Activated CD4-positive, alpha-beta T cell treated with anti-CD3 and anti-CD28 coated beads, Interleukin-2, amount 10 ng/mL, durations not matched to agents 24 days and 14 days (primary cell): ENCODE measurements around the gene MAPK8IP2. TPM values are rescaled to one million over a fixed set of nuclear protein-coding genes. Genes with fewer than 3 reads are reported as not detected.
A peak's percentile ranks its signal among the peaks of the same experiment; 100 is the strongest.

ENCODE experiments used
- DNase-seq: peaks from one replicate; pipeline ENCODE4 v3.0.0; 2022
- H3K27ac Mint-ChIP-seq: one replicate; pipeline ENCODE4 v1.8.0; 2022; ENCODE audit warnings: mild to moderate bottlenecking, mixed read lengths
- H3K27me3 Mint-ChIP-seq: one replicate; pipeline ENCODE4 v1.8.0; 2022; ENCODE audit warnings: mixed read lengths
- H3K36me3 Mint-ChIP-seq: one replicate; pipeline ENCODE4 v1.8.0; 2022; ENCODE audit warnings: low read depth, mild to moderate bottlenecking, mixed read lengths
- H3K4me1 Mint-ChIP-seq: one replicate; pipeline ENCODE4 v1.8.0; 2021; ENCODE audit warnings: mixed read lengths
- H3K4me3 Mint-ChIP-seq: one replicate; pipeline ENCODE4 v1.8.0; 2022; ENCODE audit warnings: mild to moderate bottlenecking, moderate library complexity, mixed read lengths
- H3K9me3 Mint-ChIP-seq: one replicate; pipeline ENCODE4 v1.8.0; 2021; ENCODE audit warnings: mixed read lengths
- intact Hi-C: fragments of 100-400 bp; cut with micrococcal nuclease; formaldehyde crosslinking; loops from one replicate; pipeline ENCODE4 v1.15.1; 2023
- total RNA-seq: library from RNA; stranded (reverse); gene quantifications from 2 replicates; pipeline ENCODE4 v1.2.3, GENCODE V29; 2022

The MAPK8IP2 gene
- 0.19 TPM in 2 replicates for total RNA-seq

- no peak within 1 kb of the TSS for H3K27ac Mint-ChIP-seq
- DNase-seq, result peak; percentile 73
- peak within 1 kb of the TSS; percentile 75 for H3K4me3 Mint-ChIP-seq
- H3K9me3 Mint-ChIP-seq, result no peaks in the 10 kb centered on the region
- intact Hi-C loops, result no loop called here
- H3K4me1 Mint-ChIP-seq, result peaks cover 11% of the 10 kb centered on the region
- peaks cover 6% of the 10 kb centered on the region for H3K36me3 Mint-ChIP-seq
- H3K27me3 Mint-ChIP-seq, result peaks cover 43% of the 10 kb centered on the region
These were observed at the start of gene MAPK8IP2 for GRCh38 chr22:50600538-50600937. MAPK8IP2 (plus strand) TSS chr22:50600793; CDS start chr22:50600819, 26 bp downstream.

- H3K4me1 Mint-ChIP-seq, result peaks cover 13% of the 10 kb centered on the region
- intact Hi-C loops, result no loop called here
- DNase-seq, result no peak
- no peaks in the 10 kb centered on the region for H3K27me3 Mint-ChIP-seq
- H3K9me3 Mint-ChIP-seq, result no peaks in the 10 kb centered on the region
- no peak overlapping the region for H3K4me3 Mint-ChIP-seq
- no peak overlapping the region for H3K27ac Mint-ChIP-seq
- H3K36me3 Mint-ChIP-seq, result peaks cover 4% of the 10 kb centered on the region
These were observed 49.3 kb upstream of the MAPK8IP2 start for GRCh38 chr22:50551160-50551752.

GRCh38 chr22:50553310-50553709, 47.3 kb upstream of the MAPK8IP2 start:
- no peaks in the 10 kb centered on the region for H3K9me3 Mint-ChIP-seq
- H3K4me1 Mint-ChIP-seq, result peaks cover 8% of the 10 kb centered on the region
- no peaks in the 10 kb centered on the region for H3K27me3 Mint-ChIP-seq
- H3K36me3 Mint-ChIP-seq, result peaks cover 4% of the 10 kb centered on the region
- no peak overlapping the region for H3K4me3 Mint-ChIP-seq
- no peak overlapping the region for H3K27ac Mint-ChIP-seq
- intact Hi-C loops, result no loop called here
- DNase-seq, result no peak

- Mint-ChIP-seq H3K4me3 (no peak overlapping the region), H3K27ac (no peak overlapping the region), H3K27me3 (peaks cover 2% of the 10 kb centered on the region), H3K9me3 (no peaks in the 10 kb centered on the region), H3K36me3 (no peaks in the 10 kb centered on the region), H3K4me1 (peaks cover 8% of the 10 kb centered on the region)
- intact Hi-C loops, result no loop called here
- DNase-seq, result no peak
These were observed 43.9 kb upstream of the MAPK8IP2 start for GRCh38 chr22:50556703-50557102.

DNA sequence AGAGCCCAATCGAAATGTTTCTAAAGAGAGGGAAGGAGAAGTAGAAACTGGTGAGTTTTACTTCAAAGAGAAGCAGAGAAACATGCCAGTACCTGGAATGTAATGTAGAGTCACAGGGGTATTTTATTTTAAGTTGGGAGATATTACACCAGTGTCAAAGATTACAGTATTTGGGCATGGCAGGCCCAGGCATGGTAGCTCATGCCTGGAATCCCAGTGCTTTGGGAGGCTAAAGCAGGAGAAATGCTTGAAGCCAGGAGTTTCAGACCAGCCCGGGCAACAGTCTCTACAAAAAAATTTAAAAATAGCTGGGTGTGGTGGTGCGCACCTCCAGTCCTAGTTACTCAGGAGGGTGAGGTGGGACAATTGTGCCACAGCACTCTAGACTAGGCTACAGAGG, 40.6 kb upstream of the MAPK8IP2 start:
- Mint-ChIP-seq H3K4me1 (peaks cover 21% of the 10 kb centered on the region), H3K4me3 (no peak overlapping the region), H3K36me3 (no peaks in the 10 kb centered on the region), H3K27ac (no peak overlapping the region), H3K9me3 (no peaks in the 10 kb centered on the region), H3K27me3 (peaks cover 14% of the 10 kb centered on the region)
- DNase-seq, result no peak
- intact Hi-C loops, result no loop called here

DNA sequence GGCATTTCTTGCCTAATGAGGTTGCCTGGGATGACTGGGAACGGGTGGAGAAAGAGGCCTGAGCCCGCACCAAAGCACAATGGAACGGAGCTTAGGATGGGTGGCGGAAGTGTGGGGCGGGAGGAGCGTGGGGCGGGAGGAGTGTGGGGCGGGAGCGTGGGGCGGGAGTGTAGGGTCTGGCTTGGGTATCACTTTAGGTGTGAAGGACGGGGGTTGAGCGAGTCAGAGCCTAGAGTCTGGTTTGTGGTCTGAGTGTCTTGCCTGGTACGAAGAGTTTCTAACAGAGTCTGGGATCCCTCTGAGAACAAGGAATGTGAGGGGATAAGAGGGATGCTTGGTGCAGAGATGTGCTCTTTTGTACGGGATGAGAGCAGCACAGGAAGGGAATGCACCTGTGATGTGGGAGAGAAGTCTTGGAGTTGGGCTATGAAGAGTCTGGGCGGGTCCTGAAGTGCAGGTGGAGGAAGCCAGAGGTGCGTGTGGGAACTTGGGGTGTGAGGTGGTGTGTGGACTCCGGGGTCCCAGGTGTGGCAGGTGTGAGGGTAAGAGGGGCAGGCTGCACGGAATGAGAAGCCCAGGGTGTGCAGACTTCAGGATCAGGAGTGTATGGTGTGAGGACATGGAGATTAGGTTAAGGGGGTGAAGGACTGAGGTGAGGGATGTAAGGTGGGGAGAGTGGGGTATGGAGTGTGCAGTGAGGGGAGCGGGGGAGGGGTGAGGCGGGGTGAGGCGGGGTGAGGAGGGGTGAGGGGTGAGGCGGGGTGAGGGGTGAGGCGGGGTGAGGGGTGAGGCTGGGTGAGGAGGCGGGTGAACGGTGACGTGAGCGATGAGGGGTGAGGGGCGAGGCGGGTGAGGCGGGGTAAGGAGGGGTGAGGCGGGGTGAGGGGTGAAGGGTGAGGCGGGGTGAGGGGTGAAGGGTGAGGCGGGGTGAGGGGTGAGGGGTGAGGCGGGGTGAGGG, 38.9 kb upstream of the MAPK8IP2 start:
- Mint-ChIP-seq H3K9me3 (no peaks in the 10 kb centered on the region), H3K4me3 (peak overlapping the region; percentile 72), H3K27me3 (peaks cover 14% of the 10 kb centered on the region), H3K27ac (peak overlapping the region; percentile 67), H3K4me1 (peaks cover 21% of the 10 kb centered on the region), H3K36me3 (no peaks in the 10 kb centered on the region)
- intact Hi-C loops, result loop anchor here (2.0 kb wide), 2 partner anchors 23 to 31 kb away; partner anchors contain the start of gene TYMP
- DNase-seq, result no peak

DNA sequence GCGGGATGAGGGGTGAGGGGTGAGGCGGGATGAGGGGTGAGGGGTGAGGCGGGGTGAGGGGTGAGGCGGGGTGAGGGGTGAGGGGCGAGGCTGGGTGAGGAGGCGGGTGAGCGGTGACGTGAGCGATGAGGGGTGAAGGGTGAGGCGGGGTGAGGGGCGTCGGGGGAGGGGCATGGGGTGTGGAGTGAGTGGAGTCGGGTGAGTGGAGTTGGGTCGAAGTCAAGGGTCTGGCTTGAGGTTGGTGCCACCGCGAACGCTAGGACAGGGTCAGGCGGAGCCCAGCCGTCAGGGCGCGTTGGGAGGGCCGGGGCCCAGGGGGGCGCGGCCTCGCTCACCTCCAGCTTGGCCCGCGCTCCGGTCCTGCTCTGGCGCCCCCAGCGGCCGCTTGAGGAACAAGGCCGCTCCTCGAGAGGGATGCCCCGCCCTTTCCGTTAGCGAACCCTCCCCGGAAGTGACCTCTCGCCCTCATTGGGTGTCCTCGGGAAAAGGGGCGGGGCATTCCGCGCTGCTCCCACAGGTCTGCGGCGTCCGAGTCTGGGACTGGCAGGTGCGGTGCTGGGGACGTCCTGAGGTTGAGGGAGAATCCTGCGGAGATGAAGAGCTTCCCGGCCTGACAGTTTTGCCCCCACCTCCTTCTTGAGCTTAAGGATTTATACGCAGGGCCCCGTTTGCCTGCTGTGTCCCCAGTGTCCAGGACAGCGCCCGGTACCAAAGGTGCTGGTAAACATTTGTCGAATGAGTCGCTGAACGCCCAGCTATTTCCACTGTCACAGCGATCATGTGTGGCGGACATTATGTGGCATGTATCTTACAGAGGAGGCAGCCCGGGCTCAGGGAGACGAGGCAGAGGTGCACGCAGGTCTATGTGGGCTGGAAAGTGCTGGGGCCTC, 37.8 kb upstream of the MAPK8IP2 start, which contains the start of gene SYCE3:
TSS of gene SYCE3 (minus strand) at position 397 of the 890 bp plus-strand sequence. CDS start 6,514 bp downstream, outside the sequence.
- Mint-ChIP-seq H3K27ac (peak within 1 kb of the TSS; percentile 85), H3K9me3 (no peaks in the 10 kb centered on the region), H3K4me3 (peak within 1 kb of the TSS; percentile 94), H3K27me3 (peaks cover 14% of the 10 kb centered on the region), H3K4me1 (peaks cover 21% of the 10 kb centered on the region), H3K36me3 (peaks cover 1% of the 10 kb centered on the region)
- peak; percentile 100 for DNase-seq
- intact Hi-C loops, result loop anchor here (1.0 to 2.0 kb wide), 4 partner anchors 20 to 36 kb away; partner anchors contain the start of genes CHKB and TYMP

DNA sequence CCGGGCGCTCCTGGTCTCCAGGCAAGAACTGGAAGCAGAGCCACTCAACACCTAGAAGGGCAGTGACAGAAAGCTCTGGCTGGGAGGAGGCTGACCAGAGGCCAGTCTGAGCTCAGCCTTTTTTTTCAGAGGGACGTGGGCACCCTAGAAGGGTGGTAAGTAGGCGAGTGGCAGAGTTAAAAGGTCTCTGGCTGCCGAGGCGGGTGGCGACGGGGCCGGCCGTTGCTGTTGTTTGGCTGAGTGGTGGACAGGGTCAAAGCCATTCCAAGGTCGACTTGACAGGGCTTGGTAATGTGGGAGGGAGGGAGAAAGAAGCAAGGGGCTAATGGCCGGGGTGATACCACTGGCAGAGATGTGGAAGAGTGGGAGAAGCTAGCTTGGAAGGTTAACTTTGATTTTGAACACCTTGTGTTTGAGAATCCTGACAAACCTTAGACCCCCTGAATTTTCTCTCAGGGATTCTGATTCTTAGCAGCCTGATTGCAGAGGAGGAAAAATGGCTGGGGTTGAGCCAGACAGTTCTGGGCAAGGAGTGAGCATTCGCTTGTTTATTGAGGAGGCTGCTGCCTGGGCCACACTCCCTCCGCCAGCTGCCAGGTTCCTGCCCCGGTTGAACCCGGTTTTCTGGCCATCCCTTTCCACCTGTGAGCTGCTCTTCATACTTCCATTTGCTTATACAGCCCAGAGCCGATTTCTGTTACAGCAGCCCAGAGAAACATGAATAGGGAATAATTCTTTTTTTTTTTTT, 37.0 kb upstream of the MAPK8IP2 start:
- Mint-ChIP-seq H3K9me3 (no peaks in the 10 kb centered on the region), H3K27ac (peak overlapping the region; percentile 85), H3K4me3 (peak overlapping the region; percentile 94), H3K4me1 (peaks cover 21% of the 10 kb centered on the region), H3K27me3 (peaks cover 14% of the 10 kb centered on the region), H3K36me3 (peaks cover 5% of the 10 kb centered on the region)
- DNase-seq, result no peak
- intact Hi-C loops, result loop anchor here (1.0 to 2.0 kb wide), 4 partner anchors 19 to 37 kb away; partner anchors contain the start of genes CHKB and TYMP

GRCh38 chr22:50564289-50564688, 36.3 kb upstream of the MAPK8IP2 start:
- intact Hi-C loops, result no loop called here
- Mint-ChIP-seq H3K9me3 (no peaks in the 10 kb centered on the region), H3K4me3 (no peak overlapping the region), H3K4me1 (peaks cover 21% of the 10 kb centered on the region), H3K36me3 (peaks cover 12% of the 10 kb centered on the region), H3K27me3 (peaks cover 14% of the 10 kb centered on the region), H3K27ac (no peak overlapping the region)
- no peak for DNase-seq

DNA sequence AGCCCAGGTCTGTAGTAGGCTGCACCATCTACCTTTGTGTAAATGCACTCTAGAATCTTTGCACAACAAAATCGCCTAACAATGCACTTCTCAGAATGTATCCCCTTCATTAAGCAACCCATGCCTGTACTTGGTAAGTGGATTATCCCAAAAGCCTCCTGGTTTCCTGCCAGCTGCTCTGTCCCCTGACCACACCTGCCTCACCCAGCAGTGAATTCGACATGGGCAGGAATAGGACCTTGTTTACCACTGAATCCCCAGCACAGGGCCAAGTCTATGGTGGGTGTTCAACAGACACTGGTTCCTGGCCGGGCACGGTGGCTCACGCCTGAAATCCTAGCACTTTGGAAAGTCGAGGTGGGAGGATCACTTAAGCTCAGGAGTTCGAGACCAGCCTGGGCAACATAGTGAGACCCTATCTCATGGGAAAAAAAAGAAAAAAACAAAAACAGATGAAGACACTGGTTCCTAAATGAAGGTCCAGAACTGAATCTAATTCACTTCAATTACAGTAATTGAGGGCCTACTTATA, 32.8 kb upstream of the MAPK8IP2 start:
- Mint-ChIP-seq H3K4me1 (peaks cover 11% of the 10 kb centered on the region), H3K27me3 (peaks cover 11% of the 10 kb centered on the region), H3K4me3 (no peak overlapping the region), H3K9me3 (no peaks in the 10 kb centered on the region), H3K27ac (no peak overlapping the region), H3K36me3 (peaks cover 35% of the 10 kb centered on the region)
- DNase-seq, result no peak
- intact Hi-C loops, result no loop called here

- DNase-seq, result no peak
- H3K27me3 Mint-ChIP-seq, result peaks cover 5% of the 10 kb centered on the region
- intact Hi-C loops, result no loop called here
- no peaks in the 10 kb centered on the region for H3K9me3 Mint-ChIP-seq
- H3K36me3 Mint-ChIP-seq, result peaks cover 36% of the 10 kb centered on the region
- H3K4me3 Mint-ChIP-seq, result no peak overlapping the region
- peaks cover 3% of the 10 kb centered on the region for H3K4me1 Mint-ChIP-seq
- H3K27ac Mint-ChIP-seq, result no peak overlapping the region
These were observed 32.0 kb upstream of the MAPK8IP2 start for GRCh38 chr22:50568626-50569025.

DNA sequence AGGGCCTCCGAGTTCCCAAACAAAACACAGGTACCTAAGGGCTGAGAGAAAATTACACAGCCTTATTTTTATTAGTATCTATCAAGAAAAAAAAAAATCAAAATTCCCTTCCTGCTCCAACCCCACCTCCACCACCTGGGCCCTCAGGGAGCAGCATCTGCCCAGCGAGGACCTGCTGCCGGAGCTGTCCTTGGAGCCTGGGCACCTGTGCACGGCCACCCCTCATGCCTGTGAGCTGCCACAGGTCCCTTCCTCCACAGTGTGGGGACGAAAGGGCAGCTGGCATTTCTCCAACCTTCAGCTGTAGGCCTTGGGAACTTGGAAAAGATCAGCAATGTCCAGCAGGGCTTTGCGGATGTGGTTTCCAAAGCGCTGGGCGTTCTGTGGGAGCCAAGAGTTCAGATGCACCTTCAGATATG, 31.5 kb upstream of the MAPK8IP2 start:
- peaks cover 37% of the 10 kb centered on the region for H3K36me3 Mint-ChIP-seq
- intact Hi-C loops, result no loop called here
- H3K4me3 Mint-ChIP-seq, result no peak overlapping the region
- H3K27me3 Mint-ChIP-seq, result peaks cover 3% of the 10 kb centered on the region
- no peaks in the 10 kb centered on the region for H3K9me3 Mint-ChIP-seq
- no peak overlapping the region for H3K27ac Mint-ChIP-seq
- no peak for DNase-seq
- no peaks in the 10 kb centered on the region for H3K4me1 Mint-ChIP-seq
